Activated gamma-delta T cell treated with anti-CD3 and anti-CD28 coated beads, Interleukin-2, amount 50 U/mL, for 16 hours (primary cell): ENCODE measurements around the gene RNF208.

Experiments used
- DNase-seq: peaks from one replicate; pipeline ENCODE4 v3.0.0-alpha.2; 2020; ENCODE audit warnings: low read depth

The RNF208 gene

DNA sequence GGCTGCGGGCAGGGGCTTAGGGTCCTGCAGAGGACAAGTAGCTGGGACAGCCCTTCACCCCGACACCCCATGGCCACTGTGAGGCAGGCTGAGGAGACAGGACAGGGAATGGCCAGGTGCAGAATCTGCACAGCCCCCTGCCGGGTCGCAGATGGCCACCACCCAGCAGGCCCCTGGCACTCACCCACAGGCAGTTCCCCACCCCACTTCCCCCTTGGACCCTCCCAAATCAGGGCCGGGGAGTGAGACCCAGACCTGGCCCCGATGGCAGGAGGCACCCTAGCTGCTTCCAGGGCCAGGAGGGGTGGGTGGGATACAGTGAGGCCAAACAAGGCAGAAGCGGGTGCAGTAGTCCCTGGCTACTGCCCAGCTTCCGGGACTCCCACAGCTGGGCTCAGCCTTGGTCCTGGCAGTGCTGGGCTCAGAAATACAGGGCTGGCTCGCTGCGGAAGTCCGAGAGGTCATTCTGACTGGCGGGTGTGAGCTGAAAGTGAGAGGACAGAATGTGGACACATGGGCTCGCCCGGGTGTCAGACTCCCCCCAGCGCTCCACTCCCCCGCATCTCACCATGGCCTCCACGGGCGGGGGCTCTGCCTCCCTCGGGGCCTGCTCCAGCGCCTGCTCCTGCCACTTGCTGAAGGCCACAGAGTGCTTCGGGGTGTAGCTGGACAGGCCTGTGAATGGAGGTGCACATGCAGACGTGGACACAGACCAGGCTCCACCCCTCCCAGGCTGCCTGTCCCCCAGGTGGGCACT lies 30.2 kb downstream of the RNF208 start:
- DNase-seq: no peak

DNA sequence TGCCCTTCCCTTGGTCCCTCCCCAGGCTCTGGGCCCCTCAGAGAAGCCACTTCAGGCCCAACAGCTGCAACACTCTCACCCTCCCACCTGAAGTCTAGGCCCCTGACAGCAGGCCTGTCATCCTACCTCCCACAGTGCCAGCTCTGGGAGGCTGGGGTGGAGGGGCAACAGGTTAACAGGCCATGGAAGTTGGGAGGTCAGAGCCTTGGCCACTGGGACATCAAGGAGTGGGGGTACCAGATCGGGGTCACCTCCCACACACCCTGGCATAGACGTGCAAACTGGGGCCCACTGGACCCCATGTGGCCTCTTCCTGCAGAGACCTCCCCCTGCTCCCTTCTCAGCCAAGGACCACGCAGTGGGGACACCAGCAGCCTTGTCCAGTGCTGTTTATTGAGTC lies 30.8 kb downstream of the RNF208 start:
- no peak for DNase-seq

DNA sequence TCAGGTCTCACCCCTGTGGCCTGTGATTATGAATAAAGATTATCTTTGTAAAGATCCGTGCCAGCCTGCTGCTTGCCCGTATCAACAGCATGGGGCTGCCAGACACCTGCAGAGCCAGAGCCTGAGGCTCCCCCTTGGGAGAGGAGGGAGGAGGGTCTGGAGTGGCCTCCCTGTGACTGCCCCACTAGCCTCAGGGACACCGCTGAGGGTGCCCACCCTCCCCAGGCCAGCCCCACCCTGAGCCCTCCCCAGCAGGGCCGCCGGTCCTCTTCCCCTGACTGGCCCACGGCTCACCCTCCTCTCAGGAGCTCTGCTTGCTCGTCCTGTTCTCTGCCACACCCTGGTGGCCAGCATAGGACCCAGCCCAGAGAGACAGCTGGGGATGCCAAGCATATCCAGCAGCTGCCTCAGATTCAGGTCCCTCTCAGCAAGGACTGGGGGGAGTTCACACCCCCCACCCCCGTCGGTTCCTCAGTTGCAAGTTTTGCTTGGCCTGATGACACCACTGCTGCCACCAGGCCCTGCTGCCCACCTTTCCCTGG lies 31.7 kb downstream of the RNF208 start:
- no peak for DNase-seq

DNA sequence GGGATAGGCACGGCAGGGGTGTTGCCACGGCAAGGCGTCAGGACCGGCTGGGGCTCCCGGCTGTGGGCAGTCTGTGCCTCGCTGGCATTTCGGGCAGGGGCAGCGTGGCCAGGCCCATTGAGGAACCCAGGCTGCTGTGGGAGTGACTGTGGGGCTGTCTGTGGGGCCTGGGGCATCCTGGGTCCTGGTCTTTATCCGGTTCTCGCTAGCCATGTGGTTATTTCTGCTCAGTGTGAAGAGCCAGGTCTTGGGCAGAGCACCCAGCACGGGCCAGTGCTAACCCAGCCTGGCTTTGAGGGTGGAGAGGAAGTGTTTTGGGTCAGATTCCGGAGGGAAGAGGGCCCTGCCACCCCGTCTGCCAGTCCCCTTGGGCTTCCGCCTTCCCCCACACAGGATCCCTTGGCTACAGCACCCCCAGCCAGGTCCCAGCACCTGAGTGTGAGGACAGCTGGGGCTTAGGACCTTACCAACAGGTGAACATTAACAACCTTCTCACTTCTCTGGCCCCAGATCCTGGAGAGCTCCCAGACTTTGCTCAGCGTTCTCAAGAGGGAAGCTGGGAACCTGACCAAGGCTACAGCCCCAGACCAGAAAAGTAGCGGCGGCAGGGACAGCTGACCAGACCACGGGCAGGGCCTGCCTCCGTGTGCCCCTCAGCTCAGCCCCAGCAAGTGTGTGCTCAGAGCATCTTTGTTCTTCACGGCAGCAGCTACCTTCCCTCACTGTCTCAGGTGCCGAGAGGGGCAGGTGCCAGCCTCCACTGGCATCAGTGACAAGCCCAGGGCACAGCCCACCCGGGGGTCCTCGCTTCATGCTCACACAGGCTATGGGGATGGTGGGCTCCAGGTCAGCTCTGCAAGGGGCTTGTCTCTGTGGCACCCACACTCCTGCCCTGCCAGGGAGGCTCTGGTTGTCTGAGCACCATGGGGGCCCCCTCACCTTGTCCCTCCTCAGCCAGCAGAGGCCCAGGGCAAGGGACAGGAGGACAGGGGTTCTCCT lies 32.4 kb downstream of the RNF208 start:
- no peak for DNase-seq

DNA sequence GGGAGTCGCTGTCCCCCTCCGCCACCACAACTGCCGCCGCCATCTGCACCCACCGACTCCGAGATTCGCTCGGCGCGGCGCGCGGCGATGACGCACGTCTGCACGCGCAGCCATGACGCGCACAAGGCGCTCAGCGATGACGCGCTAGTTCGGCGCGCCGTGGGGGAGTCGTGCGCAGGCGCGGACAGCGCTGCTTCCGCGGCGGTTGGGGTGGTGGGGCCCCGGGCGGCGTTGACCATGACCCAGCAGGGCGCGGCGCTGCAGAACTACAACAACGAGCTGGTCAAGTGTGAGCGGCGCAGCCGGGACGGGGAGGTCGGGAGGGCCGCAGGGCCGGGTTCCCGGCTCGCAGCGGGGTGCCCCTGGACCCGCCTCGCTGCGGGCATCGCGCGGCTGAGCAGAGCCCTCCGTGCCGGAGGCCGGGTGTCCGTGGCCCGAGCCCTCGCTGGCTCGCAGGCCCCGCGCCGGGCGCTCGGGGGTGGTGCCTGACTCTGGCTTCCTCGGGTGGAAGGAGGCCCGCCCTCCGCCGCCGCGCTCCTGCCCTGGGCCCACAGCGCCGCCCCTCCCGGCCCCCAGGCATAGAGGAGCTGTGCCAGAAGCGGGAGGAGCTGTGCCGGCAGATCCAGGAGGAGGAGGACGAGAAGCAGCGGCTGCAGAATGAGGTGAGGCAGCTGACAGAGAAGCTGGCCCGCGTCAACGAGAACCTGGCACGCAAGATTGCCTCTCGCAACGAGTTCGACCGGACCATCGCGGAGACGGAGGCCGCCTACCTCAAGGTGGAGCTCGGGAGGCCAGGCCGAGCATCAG lies 33.3 kb downstream of the RNF208 start, which contains the start of the genes ANAPC2 and SSNA1:
Gene ANAPC2, minus strand, starts transcription at position 71 of the 807 bp plus-strand sequence. Its CDS starts 28 bp downstream, at position 43.
Gene SSNA1, plus strand, starts transcription at position 187 of the 807 bp plus-strand sequence. Its CDS starts 51 bp downstream, at position 238.
- peak; percentile 87 for DNase-seq

DNA sequence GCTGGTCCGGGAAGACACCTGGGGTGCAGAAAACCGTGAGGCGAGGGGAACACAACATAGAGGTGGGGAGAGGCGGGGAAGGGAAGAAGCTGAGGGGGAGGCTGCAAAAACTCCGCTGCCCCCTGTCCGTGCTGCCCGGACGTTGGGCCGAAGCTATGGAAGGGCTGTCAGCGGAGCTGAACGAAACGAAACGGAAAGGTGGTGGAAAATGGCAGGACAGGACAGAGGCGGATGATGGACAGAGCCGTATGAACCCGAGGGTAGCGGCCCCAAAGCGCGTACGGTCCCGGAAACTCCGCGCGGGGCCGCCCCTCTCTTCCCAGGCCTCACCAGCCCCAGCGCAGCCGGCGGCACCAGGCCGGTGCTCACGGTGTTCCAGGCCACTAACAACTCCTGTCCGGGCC lies 34.0 kb downstream of the RNF208 start:
- no peak for DNase-seq

DNA sequence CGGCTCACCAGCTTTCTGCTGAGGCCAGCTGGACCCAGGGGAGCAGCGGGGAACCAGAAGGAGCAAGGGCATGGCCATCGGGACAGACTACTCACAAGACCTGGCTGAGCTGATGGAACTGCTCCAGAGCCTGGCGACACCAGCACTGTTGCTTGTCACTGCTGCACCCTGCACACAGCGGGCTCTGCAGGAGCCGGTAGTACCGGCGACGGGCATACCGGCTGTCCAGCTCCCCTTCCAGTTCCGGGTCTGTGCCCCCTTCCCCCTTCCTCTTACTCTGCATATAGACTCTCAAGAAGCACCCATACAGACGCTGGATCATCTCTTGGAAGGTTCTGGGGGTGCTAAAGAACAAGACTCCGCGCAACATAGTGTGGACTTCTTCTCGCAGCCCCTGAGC lies 34.7 kb downstream of the RNF208 start:
- DNase-seq: no peak

DNA sequence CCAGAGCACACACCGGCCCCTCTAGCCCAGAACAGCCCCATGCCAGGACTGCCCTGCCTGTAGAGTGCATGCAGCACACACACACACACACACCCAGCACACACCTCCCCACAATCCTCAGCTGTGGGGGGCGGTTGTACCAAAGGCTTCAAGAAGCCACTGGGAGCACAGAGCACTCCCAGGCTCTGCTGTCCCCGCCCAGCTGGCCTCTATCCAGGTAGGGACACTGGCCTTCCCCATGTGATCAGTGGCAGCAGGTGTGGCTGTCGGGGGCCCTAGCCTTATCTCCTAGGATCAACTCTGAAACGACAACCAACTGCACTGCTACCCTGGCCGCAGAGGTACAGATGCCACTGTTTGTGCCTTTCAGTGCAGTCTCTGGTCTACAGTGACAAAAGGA lies 35.7 kb downstream of the RNF208 start:
- DNase-seq: no peak

DNA sequence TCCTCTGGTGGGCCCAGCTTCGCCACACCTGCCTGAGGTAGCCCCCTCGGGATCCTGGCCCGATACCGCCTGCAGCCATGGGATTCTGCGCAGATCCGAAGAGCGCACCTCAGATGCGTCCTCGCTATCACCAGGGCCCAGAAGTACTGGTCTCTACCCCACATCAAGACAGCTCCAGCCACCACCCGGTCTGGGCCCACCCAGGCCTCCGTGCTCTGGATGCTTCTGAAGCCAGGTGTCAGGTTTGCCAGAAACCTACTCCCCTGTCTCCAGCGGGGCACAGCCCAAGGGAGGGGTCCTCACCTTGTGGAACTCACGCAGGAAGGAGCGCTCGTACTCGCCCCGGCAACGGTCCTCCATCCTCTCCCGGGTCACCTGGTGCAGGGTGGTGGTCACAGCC lies 36.1 kb downstream of the RNF208 start:
- no peak for DNase-seq

DNA sequence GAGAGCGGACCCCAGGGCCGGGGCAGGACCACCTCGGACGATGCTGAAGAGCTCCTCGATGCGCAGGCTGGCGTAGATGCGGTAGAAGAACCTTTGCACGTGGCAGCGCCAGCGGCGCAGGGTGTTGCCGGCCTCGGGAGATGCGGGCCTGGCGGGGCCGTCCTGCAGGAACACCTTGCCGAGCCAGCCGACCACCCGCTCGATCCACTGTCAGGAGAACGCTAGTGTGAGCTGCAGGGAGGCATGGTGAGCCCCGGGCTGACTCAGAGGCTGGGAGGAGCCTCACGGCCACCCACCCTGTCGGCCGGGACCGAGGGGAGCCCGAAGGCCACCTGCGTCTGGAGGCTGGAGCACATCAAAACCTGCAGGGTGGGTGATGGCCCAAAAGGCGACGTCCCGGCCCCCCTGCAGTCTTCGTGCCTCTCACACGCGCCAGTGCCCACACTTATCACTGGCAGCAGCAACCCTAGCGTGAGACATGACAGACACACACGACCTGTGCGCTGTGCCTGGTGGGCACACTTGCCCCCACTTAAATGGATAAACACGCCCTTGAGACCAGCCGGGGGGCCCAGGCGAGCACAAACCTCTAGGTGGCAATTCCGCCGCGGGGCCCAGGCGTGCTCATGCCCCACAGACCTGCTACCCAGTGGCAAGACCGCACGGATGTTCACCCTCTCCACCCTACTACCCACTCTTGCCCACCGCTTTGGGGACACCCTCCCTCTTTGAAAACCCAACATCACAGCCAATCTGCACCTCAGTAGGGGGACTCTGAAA lies 37.0 kb downstream of the RNF208 start:
- no peak for DNase-seq

DNA sequence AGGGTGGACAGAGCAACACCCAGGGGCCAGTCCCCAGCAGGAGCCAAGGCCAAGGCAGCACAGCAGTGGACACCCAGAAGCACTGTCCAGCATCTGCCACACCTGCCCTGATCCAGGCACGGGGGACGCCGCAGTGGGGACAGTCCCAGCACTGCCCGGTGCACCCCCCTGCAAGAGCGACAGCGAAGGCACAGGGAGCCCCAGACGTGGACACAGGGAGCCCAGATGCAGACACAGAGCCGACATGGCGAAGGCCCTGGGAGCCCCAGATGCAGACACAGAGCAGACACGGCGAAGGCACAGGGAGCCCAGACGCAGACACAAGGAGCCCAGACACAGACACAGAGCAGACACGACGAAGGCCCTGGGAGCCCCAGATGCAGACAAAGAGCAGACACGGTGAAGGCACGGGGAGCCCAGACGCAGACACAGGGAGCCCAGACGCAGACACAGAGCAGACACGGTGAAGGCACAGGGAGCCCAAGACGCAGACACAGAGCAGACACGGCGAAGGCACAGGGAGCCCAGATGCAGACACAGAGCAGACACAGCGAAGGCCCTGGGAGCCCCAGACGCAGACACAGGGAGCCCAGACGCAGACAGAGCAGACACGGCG lies 38.0 kb downstream of the RNF208 start:
- DNase-seq: no peak

DNA sequence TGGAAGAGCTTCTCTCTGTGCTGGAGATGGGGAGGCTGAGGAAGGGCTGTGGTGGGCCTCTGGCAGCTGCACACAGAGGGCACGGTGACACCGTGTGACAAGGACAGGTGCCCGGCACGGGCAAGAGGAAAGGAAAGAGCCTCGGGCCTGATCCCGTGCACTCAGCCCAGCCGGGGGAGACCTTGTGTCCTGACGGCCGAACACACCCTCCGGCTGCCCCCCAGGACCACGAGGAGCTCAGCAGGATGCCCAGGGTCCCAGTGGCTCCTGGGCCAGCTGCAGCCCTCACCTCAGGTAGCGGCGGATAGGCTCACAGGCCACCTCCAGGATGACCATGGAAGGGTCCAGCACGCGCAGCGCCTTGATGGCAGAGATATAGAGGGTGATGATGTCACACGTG lies 39.2 kb downstream of the RNF208 start:
- no peak for DNase-seq

DNA sequence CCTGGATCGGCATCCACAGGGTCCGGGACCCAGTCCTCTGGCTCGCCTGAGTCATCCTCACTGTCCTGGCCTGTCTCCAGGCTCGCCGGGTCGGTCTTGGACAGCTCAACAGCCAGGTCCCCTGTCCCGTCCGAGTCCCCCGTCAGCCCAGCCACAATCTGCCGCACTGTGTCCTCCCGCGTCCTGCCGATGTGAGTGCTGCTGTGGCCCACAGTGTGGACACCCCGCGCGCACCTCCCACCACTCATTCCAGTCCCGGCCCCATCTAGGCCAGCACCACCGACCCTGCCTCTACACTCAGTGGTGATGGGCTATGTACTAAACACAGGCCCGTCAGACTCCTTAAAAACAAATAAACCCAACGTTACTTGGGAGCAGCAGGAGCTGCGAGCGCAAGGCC lies 40.4 kb downstream of the RNF208 start:
- DNase-seq: no peak

DNA sequence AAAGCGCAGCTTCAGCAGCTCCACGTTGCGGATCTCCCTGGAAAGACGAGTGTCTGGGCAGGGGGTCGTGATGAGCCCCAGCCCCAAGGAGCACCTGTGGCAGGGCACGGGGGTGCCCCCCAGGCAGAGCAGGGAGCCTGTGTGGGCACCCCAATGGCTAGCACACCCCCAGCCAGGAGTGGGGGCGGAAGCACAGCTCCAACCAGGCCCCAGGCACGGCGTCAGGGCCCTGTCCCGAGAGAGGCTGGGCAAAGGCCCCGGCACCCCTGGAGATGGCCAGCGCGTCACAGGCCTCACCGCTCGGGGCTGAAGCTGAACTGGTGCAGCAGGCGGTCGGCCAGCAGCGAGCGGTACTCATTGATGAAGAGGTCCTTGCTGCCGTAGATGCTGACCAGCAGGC lies 41.5 kb downstream of the RNF208 start:
- DNase-seq: no peak

DNA sequence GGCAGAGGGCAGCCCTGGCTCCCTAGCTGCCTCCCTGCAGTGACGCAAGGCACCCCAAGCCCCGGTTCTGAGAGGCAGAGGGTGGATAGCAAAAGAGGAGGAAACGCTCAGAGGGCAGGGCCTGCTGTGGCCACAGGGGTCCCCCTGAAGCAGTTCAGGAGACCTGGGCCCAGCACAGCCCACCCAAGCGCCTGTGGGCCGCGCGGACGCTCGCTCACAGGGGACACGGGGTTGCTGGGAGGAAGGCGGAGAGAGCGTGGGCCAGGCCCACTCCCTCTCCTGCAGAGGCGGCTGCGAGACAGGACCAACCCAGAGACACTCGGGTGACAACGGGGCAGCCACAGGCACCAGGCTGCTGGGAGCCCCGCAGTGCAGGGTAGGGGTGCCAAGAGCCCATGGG lies 42.3 kb downstream of the RNF208 start:
- DNase-seq: no peak

DNA sequence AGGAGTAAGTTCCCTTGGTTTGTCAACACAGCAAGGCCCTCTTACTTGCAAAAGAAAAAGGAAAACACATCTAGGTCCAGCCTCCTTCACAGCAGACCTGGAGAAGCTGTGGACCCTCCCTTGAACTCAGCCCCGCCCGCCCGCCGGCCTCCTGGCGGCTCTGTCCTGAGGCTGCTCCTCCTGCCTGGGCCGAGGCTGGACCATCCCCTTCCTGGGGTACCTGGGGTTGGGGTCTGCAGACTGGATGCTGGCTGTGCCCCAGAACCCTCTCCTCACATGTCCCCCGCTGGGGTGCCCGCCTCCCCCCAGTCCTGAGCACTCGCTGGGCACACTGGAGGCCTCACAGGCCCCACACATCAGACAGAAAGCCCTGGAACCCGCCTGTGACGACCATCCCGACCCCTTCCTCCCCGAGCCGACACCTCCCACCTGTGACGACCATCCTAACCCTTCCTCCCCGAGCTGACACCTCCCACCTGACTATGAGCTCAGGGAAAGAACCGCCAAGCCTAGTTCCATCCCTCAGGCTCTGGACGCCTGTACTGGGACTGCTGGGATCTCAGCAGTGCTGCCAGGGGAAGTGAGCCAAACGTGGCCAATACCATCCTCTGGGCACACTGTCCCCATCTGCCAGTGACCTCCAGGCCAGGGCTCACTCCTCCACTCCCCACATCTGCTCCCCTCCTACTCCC lies 43.0 kb downstream of the RNF208 start:
- DNase-seq: no peak

DNA sequence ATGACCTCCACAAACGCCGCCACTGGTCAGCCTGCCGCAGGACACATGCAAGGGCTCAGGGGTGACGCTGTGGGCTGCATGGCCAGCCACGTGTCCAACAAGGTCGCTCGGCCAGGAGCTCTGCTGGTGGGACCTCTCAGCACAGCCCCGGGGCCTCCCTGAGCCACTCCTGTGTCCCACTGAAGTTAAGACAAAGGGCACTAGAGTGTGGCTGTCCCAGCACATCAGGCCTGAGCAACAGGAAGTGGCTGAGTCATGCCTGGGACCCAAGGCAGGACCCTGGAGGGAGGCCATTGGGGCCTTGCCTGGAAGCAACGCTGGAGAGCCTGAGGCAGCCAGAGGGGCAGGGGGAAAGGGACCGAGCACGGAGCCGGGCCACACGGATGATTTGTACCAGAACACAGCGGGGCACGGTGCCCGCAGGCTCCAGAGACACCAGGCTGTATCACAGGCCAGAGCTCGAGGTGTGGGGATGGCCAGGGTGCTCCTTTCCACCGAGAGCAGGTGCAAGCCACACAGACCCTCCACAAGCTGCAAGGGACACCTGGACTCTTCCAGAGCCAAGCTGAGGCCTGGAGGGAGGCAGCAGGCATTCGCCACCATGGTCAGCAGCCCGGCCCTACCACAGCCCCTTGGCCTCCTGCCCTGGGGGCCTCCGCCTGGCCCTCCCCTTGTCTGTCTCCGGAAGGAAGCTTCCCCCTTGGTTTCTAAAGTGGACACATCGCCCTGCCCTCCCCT lies 43.7 kb downstream of the RNF208 start:
- DNase-seq: no peak

DNA sequence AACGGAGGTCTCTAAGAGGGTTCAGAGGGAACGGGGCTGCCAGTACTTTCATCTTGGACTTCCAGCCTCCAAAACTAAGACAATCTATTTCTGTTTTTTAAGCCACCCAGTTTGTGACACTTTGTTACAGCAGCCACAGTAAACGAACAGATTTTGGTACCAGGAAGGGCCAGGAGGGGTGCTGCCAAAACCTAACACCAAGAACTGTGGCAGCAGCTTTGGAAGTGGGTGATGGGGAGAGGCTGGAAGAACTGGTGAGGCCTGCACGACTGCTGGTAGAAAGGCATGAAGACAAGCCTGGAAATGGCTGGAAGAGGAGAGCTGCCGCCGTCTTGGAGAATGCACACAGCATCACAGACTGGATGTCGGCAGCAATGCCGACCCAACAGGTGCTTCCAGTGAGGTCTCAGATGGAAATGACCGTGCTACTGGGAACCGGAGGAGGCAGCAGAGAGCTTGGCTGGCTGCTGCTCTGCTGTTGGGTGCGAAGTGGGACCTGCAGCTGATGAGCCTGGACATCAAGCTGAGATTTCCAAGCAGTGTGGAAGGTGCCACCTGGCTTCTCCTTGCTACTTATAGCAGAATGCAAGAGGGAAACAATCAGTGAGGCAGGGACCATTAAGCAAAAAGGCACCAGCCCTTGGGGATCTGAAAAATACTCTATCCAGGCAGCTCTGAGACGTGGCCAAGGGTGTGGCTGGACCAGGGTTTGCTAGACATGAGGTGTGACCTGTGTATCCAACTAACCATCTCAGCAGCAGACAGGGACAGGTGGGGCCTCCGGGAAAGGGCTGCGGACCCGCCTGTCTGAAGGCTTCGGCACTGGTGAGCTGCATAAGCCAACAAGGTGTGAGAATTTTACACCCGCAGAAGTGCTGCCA lies 45.5 kb downstream of the RNF208 start:
- no peak for DNase-seq
